Rectal smooth muscle tissue (tissue), 1 donor: ENCODE measurements around the gene NBPF11.
"Not testable (repeated sequence)": the region's sequence is repeated elsewhere in the genome, so short reads cannot be mapped to it uniquely, and the experiment has no call there.

ENCODE experiments used
- H3K27ac ChIP-seq: one replicate; pipeline ENCODE4 v1.7.0; 2013; ENCODE audit warnings: low read depth, low read length, inconsistent platforms
- H3K27me3 ChIP-seq: one replicate; pipeline ENCODE4 v1.7.0; 2013; ENCODE audit warnings: low read length; ENCODE audit not compliant: control insufficient read depth, insufficient read depth
- H3K36me3 ChIP-seq: one replicate; pipeline ENCODE4 v1.7.0; 2013; ENCODE audit warnings: low read length; ENCODE audit not compliant: control insufficient read depth, insufficient read depth
- H3K4me1 ChIP-seq: one replicate; pipeline ENCODE4 v1.7.0; 2013; ENCODE audit warnings: low read length; ENCODE audit not compliant: control insufficient read depth, insufficient read depth
- H3K4me3 ChIP-seq: one replicate; pipeline ENCODE4 v1.7.0; 2013; ENCODE audit warnings: low read length
- H3K9ac ChIP-seq: one replicate; pipeline ENCODE4 v1.7.0; 2013; ENCODE audit warnings: low read length

The NBPF11 gene

GRCh38 chr1:148160048-148160342, 7.9 kb upstream of the NBPF11 start:
- Histone ChIP-seq H3K9ac (no peak overlapping the region), H3K4me1 (no peaks in the 10 kb centered on the region), H3K4me3 (no peak overlapping the region), H3K27me3 (peaks cover 12% of the 10 kb centered on the region), H3K27ac (no peak overlapping the region), H3K36me3 (no peaks in the 10 kb centered on the region)

GRCh38 chr1:148158341-148159003, 6.4 kb upstream of the NBPF11 start:
- Histone ChIP-seq H3K27me3 (peaks cover 12% of the 10 kb centered on the region), H3K36me3 (no peaks in the 10 kb centered on the region), H3K4me3 (no peak overlapping the region), H3K27ac (no peak overlapping the region), H3K9ac (no peak overlapping the region), H3K4me1 (no peaks in the 10 kb centered on the region)

- not testable (repeated sequence) for H3K36me3 ChIP-seq, H3K9ac ChIP-seq, H3K4me1 ChIP-seq, H3K27ac ChIP-seq, H3K4me3 ChIP-seq
- H3K27me3 ChIP-seq = peaks cover 12% of the 10 kb centered on the region
Observed at GRCh38 chr1:148157803-148158202, 5.7 kb upstream of the NBPF11 start.

GRCh38 chr1:148155494-148156275, 3.6 kb upstream of the NBPF11 start:
- H3K27me3 ChIP-seq, H3K4me3 ChIP-seq, H3K4me1 ChIP-seq, H3K27ac ChIP-seq, H3K9ac ChIP-seq, H3K36me3 ChIP-seq: not testable (repeated sequence)

- not testable (repeated sequence) for H3K4me3 ChIP-seq, H3K27me3 ChIP-seq
Observed at GRCh38 chr1:148152795-148153194, 714 bp upstream of the NBPF11 start.

GRCh38 chr1:148151371-148151819, 686 bp downstream of the NBPF11 start:
- H3K36me3 ChIP-seq, H3K27ac ChIP-seq, H3K4me1 ChIP-seq, H3K27me3 ChIP-seq, H3K9ac ChIP-seq: not testable (repeated sequence)
- H3K4me3 ChIP-seq = peak overlapping the region; percentile 71

More at GRCh38 chr1:148152795-148153194, 714 bp upstream of the NBPF11 start:
- not testable (repeated sequence) for H3K4me1 ChIP-seq, H3K27ac ChIP-seq, H3K36me3 ChIP-seq, H3K9ac ChIP-seq

GRCh38 chr1:148150945-148151344, 1.1 kb downstream of the NBPF11 start:
- not testable (repeated sequence) for H3K9ac ChIP-seq, H3K36me3 ChIP-seq, H3K27me3 ChIP-seq, H3K27ac ChIP-seq, H3K4me1 ChIP-seq
- H3K4me3 ChIP-seq = peak overlapping the region; percentile 71

GRCh38 chr1:148150014-148150413, 2.1 kb downstream of the NBPF11 start:
- not testable (repeated sequence) for H3K9ac ChIP-seq, H3K27me3 ChIP-seq, H3K4me1 ChIP-seq, H3K36me3 ChIP-seq, H3K27ac ChIP-seq, H3K4me3 ChIP-seq

- H3K4me3 ChIP-seq, H3K27ac ChIP-seq, H3K9ac ChIP-seq, H3K36me3 ChIP-seq, H3K4me1 ChIP-seq, H3K27me3 ChIP-seq: not testable (repeated sequence)
Observed at GRCh38 chr1:148149050-148149815, 2.8 kb downstream of the NBPF11 start.

- not testable (repeated sequence) for H3K36me3 ChIP-seq, H3K27me3 ChIP-seq, H3K9ac ChIP-seq, H3K4me1 ChIP-seq, H3K27ac ChIP-seq, H3K4me3 ChIP-seq
Observed at GRCh38 chr1:148147052-148147838, 4.8 kb downstream of the NBPF11 start.

- H3K27ac ChIP-seq, H3K4me3 ChIP-seq, H3K36me3 ChIP-seq, H3K27me3 ChIP-seq, H3K4me1 ChIP-seq, H3K9ac ChIP-seq: not testable (repeated sequence)
Observed at GRCh38 chr1:148146191-148146997, 5.7 kb downstream of the NBPF11 start.
